Testis (tissue), 3 donors: ENCODE data around the gene CYP26A1. TPM values are rescaled to one million over a fixed set of nuclear protein-coding genes. Genes with fewer than 3 reads are reported as not detected.
A peak's percentile ranks its signal among the peaks of the same experiment; 100 is the strongest.

Experiments
- DNase-seq: peaks from one replicate; pipeline ENCODE4 v3.0.0-alpha.2; 2019
- H3K27ac ChIP-seq, 2 donors: fragments of 200-600 bp; sonication (generic); one replicate each; pipeline ENCODE4 v1.5.1; 2019
- H3K27me3 ChIP-seq: fragments of 200-600 bp; sonication (generic); one replicate; pipeline ENCODE4 v1.5.1; 2019
- H3K36me3 ChIP-seq: fragments of 200-600 bp; sonication (generic); one replicate; pipeline ENCODE4 v1.5.1; 2017; ENCODE audit warnings: low read depth; ENCODE audit errors: missing control alignments
- H3K4me1 ChIP-seq: fragments of 200-600 bp; sonication (generic); one replicate; pipeline ENCODE4 v1.5.1; 2019
- H3K4me3 ChIP-seq, 2 donors: fragments of 200-600 bp; sonication (generic); one replicate each; pipeline ENCODE4 v1.5.1; 2017 to 2019
- H3K9me3 ChIP-seq: fragments of 200-600 bp; sonication (generic); one replicate; pipeline ENCODE4 v1.5.1; 2017
- POLR2A ChIP-seq: fragments of 450-650 bp; IDR thresholded peaks from one replicate; pipeline ENCODE4 v1.6.1; 2017; ENCODE audit warnings: antibody characterized with exemption, mild to moderate bottlenecking, moderate library complexity
- WGBS, 2 donors: methylation state at CpG; one replicate each; pipeline ENCODE4 v1.1.5; 2018; 5-methylcytosine and 5-hydroxymethylcytosine counted together
- intact Hi-C: fragments of 100-400 bp; cut with DNase I; formaldehyde crosslinking; loops from one replicate; pipeline ENCODE4 v1.15.1; 2023; ENCODE audit warnings: low total_unique reads
- polyA plus RNA-seq: library from polyadenylated mRNA; stranded (reverse); fragments of 350-450 nt; fragmentation: Illumina TruSeq; extraction: RNeasy Lipid Tissue Mini Kit (QIAGEN cat#74804); gene quantifications from one replicate; pipeline ENCODE4 v1.2.3, GENCODE V29; 2014; ENCODE audit warnings: low read depth, low replicate concordance; ENCODE audit not compliant: insufficient read depth
- total RNA-seq, 2 donors: library from RNA; depleted of rRNA; stranded (reverse); fragments of >200 nt; gene quantifications; one replicate each; pipeline ENCODE4 v1.2.3, GENCODE V29; 2016
- TF ChIP-seq, protein P1 (sequence below), 3 experiments: fragments of 450-650 bp in 2 of 3; fragments of 200-600 bp in 1 of 3; sonication (generic) in 1 of 3; IDR thresholded peaks; one replicate each; pipeline ENCODE4 v1.5.1; 2016 to 2019; ENCODE audit warnings: antibody characterized with exemption in 3 of 3, mild to moderate bottlenecking in 2 of 3, moderate library complexity in 1 of 3

CYP26A1 gene
- total and polyA plus RNA-seq, 3 donors from 2014 or later = 0.57 TPM; not detected in 2

DNA sequence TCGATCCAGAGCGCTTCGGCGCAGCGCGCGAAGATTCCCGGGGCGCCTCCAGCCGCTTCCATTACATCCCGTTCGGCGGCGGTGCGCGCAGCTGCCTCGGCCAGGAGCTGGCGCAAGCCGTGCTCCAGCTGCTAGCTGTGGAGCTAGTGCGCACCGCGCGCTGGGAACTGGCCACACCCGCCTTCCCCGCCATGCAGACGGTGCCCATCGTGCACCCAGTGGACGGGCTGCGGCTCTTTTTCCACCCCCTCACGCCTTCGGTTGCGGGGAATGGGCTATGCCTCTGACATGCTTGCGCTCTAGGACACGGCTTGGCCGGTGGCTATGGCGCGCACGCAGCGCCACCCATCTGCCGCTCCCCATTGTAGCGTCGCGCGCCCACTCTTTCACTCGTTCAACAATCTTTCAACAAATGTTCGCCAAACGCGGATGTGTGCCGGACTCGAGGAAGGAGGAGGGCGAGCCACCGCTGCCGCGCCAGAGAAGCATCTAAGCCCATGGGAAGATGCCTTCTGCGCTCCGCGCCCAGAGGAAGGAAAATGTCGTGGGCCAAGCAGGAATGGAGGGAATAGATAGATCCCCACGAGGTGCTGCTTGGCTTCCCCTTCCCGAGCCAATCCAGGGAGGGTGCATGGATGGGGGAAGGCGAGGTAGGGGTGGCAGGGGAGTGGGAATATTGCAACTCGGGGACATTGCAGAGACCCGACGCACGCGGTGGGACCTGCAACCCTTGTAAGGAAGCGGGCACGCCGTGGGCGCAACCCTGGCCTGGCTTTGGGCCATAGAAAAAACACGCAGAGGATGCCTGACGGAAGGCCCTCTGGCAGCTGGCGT is 5.1 kb upstream of the CYP26A1 start:
- TF ChIP-seq, protein P1, sequence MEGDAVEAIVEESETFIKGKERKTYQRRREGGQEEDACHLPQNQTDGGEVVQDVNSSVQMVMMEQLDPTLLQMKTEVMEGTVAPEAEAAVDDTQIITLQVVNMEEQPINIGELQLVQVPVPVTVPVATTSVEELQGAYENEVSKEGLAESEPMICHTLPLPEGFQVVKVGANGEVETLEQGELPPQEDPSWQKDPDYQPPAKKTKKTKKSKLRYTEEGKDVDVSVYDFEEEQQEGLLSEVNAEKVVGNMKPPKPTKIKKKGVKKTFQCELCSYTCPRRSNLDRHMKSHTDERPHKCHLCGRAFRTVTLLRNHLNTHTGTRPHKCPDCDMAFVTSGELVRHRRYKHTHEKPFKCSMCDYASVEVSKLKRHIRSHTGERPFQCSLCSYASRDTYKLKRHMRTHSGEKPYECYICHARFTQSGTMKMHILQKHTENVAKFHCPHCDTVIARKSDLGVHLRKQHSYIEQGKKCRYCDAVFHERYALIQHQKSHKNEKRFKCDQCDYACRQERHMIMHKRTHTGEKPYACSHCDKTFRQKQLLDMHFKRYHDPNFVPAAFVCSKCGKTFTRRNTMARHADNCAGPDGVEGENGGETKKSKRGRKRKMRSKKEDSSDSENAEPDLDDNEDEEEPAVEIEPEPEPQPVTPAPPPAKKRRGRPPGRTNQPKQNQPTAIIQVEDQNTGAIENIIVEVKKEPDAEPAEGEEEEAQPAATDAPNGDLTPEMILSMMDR (IDR thresholded peaks at IDR 0.05) = peak in 1 of 3 experiments; percentile 14
- no peak for TF ChIP-seq POLR2A
- H3K4me1 ChIP-seq = peaks cover 30% of the 10 kb centered on the region
- no peaks in the 10 kb centered on the region for H3K9me3 ChIP-seq
- peak overlapping the region in 1 of 2 donors; percentile 38 for H3K4me3 ChIP-seq
- WGBS, 2 donors = 3 to 9% methylated on average over 39 to 73 of the region's 73 CpGs
- no peaks in the 10 kb centered on the region for H3K27me3 ChIP-seq
- intact Hi-C loops = no loop called here
- DNase-seq = no peak
- no peaks in the 10 kb centered on the region for H3K36me3 ChIP-seq
- no peak overlapping the region for H3K27ac ChIP-seq

DNA sequence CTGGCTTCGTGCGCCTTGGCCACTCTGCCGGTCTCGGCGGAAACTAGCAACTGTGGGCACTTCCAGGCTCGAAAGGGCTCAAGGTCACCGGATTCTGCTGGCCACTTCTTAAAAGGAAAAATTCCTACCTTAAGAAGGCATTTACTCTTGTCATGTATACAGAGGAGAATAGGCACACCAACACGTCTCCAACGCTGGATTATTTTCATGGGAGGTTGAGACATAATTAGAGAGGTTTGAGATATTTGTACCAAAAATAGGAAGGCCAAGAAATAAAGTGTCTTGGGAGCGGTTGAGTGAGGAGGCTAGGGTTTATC is 4.5 kb upstream of the CYP26A1 start:
- no peaks in the 10 kb centered on the region for H3K9me3 ChIP-seq
- TF ChIP-seq, protein P1 (IDR thresholded peaks at IDR 0.05) = no peak
- no peak for TF ChIP-seq POLR2A
- no peak overlapping the region for H3K27ac ChIP-seq
- H3K4me1 ChIP-seq = peaks cover 36% of the 10 kb centered on the region
- H3K36me3 ChIP-seq = no peaks in the 10 kb centered on the region
- intact Hi-C loops = no loop called here
- H3K4me3 ChIP-seq = no peak overlapping the region
- no peaks in the 10 kb centered on the region for H3K27me3 ChIP-seq
- DNase-seq = no peak
- 35 to 40% methylated on average over 8 to 10 of the region's 10 CpGs for WGBS, 2 donors

- H3K4me3 ChIP-seq = no peak overlapping the region
- H3K36me3 ChIP-seq = no peaks in the 10 kb centered on the region
- TF ChIP-seq POLR2A = no peak
- TF ChIP-seq, protein P1 (IDR thresholded peaks at IDR 0.05) = no peak
- H3K9me3 ChIP-seq = no peaks in the 10 kb centered on the region
- no peak for DNase-seq
- H3K27me3 ChIP-seq = no peaks in the 10 kb centered on the region
- H3K4me1 ChIP-seq = peaks cover 41% of the 10 kb centered on the region
- intact Hi-C loops = no loop called here
- H3K27ac ChIP-seq = no peak overlapping the region
- WGBS, 2 donors = 72 to 76% methylated on average over 4 to 5 of the region's 5 CpGs
Measured at GRCh38 chr10:93070378-93071176, 3.1 kb upstream of the CYP26A1 start.

- H3K27ac ChIP-seq = no peak overlapping the region
- H3K27me3 ChIP-seq = no peaks in the 10 kb centered on the region
- no peak for DNase-seq
- intact Hi-C loops = no loop called here
- H3K4me3 ChIP-seq = no peak overlapping the region
- peaks cover 41% of the 10 kb centered on the region for H3K4me1 ChIP-seq
- no peaks in the 10 kb centered on the region for H3K9me3 ChIP-seq
- no peak for TF ChIP-seq POLR2A
- TF ChIP-seq, protein P1 (IDR thresholded peaks at IDR 0.05) = no peak
- WGBS, 2 donors = 59% methylated on average over 7 of the region's 7 CpGs
- no peaks in the 10 kb centered on the region for H3K36me3 ChIP-seq
Measured at GRCh38 chr10:93071177-93071472, 2.6 kb upstream of the CYP26A1 start.
